GM21381 (cell line): ENCODE results near the gene CYP46A1.

Experiments
- ATAC-seq: cut with Tn5 transposase; IDR thresholded peaks from one replicate; pipeline ENCODE4 v1.9.1; 2021; ENCODE audit warnings: mild to moderate bottlenecking, moderate library complexity; ENCODE audit not compliant: unreplicated experiment

Gene CYP46A1

GRCh38 chr14:99774556-99775307 is 90.6 kb downstream of the CYP46A1 start:
- no peak for ATAC-seq

- ATAC-seq: no peak
Measured at GRCh38 chr14:99775351-99775750, 91.3 kb downstream of the CYP46A1 start.
